GM18526 (cell line): ENCODE measurements around the gene SLC23A2.

Experiments
- POLR2A ChIP-seq: IDR thresholded peaks from 3 replicates; pipeline ENCODE4 v1.6.1; 2011; ENCODE audit not compliant: insufficient read length; ENCODE audit errors: extremely low read depth

SLC23A2 gene

DNA sequence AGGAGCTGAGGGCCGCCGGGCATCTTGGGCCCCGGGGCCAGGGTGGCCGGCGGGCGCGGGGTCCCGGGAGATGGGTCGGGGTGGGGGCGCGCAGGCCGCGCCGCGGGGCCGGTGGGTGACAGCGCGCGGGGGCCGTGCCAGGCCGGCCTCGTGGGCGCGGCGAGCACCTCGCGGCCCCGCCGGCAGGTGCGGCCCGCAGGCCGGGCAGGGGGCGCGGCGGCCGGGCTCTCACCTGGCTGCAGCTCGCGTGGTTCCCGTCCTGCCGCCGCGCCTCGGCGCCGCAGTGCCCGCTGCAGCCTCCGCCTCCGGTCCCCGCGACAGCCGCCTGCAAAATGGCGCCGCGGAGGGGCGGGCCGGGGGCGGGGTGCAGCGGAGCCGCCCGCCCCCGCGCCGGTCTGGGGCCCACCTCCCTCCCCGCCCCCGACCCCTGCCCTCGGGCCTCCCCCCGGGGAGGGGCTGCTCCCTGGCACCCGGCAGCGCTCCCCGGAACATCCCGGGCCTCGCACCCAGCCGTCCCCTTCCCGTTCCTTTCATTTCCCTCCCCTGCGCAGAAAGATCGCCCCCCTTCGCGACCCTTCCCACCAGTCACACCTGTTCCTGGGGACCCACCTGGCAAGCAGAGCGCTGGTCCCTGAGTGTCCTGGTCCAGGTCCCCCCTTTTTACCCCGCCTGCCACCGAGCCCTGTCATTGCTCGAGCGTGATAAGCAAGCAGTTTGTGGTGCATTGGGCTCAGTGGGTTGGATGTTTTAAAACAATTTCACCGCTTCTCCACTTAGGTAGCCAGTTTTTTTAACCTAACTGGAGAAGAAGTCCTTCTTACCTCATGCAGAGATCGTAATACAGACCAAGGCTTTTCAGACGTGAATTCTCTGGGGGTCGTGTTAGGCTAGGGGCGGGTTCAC lies at the start of gene SLC23A2:
Gene SLC23A2, minus strand, starts transcription at position 337 of the 903 bp plus-strand sequence. CDS start 68,948 bp downstream, outside the sequence.
- TF ChIP-seq POLR2A: no peak

DNA sequence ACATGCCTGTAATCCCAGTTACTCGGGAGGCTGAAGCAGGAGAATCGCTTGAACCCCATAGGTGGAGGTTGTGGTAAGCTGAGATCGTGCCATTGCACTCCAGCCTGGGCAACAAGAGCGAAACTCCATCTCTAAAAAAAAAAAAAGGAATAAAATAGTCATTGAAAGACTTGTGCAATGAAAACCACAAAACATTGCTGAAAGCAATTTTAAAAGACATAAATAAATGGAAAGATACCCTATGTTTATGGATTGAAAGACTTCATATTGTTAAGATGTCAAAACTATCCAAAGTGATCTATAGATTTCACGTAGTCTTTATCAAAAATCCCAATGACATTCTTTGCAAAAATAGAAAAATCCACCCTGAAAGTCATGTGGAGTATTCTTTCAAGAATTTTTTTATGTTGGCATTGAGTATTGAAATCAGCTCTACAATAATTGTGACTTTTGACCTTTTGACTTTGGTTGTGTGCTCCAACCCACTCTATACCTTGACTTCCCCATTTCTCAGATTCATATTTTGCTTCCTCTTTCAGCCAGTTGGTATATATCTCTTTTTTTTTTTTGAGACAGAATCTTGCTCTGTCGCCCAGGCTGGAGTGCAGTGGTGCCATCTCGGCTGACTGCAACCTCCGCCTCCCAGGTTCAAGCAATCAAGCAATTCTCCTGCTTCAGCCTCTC lies 45.5 kb upstream of the SLC23A2 start:
- no peak for TF ChIP-seq POLR2A

DNA sequence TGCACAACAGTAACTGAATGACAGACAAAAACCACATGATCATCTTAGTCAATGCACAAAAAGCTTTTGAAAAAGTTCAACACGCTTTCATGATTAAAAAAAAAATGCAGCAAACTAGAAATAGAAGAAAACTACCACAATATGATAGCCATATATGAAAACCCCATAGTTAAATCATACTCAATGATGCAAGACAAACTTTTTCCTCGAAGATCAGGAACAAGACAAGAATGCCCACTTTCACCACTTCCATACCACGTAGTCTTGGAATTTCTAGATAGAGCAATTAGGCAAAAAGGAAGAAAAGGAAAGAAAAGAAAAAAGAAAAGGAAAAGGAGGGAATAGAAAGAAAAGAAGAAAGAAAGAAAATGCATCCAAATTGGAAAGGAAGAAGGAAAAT lies 44.6 kb upstream of the SLC23A2 start:
- TF ChIP-seq POLR2A: no peak

DNA sequence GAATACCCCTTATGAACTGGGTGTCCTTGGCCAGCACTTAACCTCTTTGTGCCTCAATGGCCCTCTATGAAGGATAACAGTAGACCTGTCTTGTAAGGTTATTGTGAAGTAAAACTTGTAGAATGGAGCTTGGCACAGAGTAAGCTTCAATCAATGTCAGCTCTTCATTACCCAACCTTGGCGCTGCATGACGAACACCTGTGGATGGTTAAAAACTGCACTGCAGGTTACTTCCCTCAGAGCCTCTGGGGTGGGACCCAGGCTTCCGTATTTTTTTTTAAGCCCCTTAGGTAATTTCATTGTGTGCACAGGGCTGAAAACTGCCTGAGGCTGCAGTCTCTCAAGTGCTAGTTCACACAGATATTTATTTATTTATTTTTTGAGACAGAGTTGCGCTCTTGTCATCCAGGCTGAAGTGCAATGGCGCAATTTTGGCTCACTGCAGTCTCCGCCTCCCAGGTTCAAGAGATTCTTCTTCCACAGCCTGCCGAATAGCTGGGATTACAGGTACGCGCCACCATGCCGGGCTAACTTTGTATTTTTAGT lies 42.8 kb upstream of the SLC23A2 start:
- TF ChIP-seq POLR2A: no peak

DNA sequence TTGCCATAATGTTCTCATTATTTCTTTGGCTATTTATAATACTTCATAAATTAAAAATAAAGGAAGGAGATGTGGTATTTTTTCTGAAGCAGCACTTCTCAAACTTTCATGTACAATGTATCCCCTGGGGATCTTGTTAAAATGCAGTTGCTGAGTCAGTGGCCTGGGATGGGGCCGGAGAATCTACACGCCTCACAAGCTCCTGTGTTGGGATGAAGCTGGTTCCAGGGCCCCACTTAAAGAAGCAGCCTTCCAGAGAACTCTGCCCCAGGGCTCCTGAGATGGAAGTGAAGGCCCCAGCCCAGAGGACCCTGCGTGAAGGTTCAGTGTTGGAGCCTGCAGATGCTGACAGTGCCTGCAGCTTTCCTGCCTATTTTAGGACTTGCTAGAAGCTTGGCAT lies 40.1 kb upstream of the SLC23A2 start:
- no peak for TF ChIP-seq POLR2A

DNA sequence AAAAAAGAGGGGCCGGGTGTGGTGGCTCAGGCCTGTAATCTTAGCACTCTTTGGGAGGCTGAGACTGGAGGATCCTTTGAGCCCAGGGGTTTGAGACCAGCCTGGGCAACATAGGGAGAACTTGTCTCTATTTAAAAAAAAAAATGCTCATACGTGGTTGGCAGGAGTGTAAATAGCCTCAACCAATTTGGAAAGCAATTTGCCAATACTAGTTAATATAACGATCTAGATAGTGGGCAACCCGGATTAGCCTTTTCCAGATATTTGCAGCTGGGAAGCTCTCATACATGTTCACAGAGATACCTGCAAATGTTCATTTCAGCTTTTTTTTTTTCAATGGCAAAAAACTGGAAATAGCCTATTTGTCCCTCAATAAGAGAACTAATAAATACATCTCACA lies 39.0 kb upstream of the SLC23A2 start:
- no peak for TF ChIP-seq POLR2A

DNA sequence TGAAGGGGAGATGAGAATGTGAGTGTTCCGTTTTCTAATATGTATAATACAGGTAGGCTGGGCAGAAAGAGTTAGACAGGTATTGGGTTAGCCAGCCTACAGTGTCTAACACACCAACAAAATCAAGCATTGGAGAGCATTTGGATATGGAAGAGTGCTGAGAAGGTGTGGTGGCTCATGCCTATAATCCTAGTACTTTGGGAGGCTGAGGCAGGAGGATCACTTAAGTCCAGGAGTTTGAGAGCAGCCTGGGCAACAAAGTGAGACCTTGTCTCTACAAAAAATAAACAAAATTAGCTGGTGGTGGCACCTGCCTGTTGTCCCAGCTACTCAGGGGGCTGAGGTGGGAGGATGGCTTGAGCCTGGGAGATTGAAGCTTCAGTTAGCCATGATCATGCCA lies 38.6 kb upstream of the SLC23A2 start:
- no peak for TF ChIP-seq POLR2A

DNA sequence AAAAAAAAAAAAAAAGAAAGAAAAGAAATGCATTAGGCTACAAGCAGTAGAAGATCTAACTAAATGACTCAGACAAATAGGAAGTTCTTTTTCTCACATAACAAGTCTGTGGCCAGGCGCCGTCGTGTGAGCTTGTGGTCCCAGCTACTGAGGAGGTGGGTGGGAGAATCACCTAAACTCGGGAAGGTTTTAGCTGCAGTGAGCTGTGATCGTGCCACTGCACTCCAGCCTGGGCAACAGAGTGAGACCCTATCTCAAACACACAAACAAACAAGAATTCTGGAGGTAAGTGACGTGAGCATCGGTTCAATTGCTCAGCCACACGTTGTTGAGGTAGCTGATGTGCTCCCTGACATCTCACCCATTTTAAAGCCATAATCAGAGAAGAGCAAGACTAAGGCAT lies 37.9 kb upstream of the SLC23A2 start:
- no peak for TF ChIP-seq POLR2A

DNA sequence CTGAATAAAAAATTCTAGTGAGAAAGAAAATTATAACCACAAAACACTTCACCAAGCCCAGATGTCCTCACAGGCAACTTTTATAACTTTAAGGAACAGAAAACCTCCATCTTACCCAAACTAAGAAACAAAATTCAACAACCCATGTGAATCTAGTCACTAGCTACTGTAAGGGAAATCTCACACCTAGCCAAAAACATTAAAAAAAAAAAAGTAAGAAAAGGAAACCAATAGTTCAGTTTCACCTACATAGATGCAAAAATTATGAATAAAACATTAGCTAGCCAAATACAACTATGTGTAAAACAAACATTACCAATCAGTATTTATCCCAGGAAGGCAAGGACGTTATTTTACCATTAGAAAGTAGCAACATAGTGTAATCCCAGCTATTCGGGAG lies 35.5 kb upstream of the SLC23A2 start:
- TF ChIP-seq POLR2A: no peak

DNA sequence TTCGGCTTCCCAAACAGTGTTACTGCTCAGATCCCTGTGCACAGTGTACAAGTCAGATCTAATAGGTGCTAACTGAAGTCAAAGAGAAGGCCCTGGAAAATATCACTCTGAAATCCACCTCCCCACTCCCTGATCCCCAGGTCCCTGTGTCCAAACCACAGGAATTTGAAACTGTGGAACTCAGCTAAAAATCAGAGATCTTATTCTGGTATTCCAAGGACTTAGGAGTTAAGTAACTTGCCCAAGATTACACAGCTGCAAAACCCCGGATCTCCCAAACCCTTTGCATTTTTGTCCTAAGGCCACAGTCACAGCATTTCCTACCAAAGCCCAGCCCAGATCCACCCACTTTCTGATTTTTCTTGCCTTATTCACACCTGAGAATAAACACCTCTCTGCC lies 32.3 kb upstream of the SLC23A2 start:
- no peak for TF ChIP-seq POLR2A

DNA sequence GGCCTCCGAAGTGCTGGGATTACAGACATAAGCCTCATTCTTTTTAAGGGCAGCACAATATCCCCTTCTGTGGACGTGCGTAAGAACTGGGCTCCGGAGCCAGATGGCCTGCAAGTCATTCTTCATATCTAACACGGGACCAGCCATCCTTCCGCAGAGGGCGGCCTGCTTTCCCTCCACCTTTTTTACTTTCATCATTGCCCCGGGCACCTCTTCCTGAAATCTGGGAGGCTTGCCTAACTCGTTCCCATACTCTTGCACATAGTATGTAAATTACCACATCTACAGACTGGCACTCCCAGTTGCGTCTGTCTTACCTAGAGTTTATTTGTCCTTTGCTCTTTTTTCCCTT lies 29.9 kb upstream of the SLC23A2 start:
- TF ChIP-seq POLR2A: no peak

DNA sequence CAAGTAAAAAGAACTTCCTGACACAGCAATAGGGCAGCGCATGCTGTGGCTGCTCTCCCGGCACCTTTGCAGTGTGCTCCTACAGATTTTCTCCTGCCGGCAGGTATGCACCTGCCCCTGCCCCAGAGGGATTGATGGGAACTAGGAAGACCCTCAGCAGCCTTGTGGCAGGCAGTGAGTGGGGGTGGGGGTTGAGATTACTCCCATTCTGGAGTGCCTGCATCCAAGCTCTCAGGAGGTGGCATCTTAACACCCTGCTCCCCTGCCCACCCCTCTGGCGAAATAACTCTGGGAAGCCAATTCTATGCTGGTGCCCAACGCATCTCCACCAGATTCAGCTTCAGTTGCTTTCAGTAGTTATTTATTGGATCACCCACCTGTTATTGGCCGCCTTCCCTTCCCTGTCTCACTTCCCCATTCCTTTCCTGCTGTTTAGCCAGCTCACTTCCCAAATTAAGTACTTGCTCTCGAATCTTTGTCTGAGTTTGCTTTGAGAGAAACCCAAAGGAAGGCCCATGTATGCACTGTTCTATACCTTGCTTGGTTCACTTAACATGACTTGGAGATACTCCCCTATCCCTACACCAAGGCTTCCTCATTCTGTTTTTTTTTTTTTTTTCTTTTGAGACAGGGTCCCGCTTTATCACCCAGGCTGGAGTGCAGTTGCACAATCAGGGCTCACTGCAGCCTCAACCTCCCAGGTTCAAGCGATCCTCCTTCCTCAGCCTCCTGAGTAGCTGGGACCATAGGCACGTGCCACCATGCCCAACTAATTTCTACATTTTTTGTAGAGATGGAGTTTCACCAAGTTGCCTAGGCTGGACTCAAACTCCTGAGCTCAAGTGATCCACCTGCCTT lies 29.3 kb upstream of the SLC23A2 start:
- no peak for TF ChIP-seq POLR2A

DNA sequence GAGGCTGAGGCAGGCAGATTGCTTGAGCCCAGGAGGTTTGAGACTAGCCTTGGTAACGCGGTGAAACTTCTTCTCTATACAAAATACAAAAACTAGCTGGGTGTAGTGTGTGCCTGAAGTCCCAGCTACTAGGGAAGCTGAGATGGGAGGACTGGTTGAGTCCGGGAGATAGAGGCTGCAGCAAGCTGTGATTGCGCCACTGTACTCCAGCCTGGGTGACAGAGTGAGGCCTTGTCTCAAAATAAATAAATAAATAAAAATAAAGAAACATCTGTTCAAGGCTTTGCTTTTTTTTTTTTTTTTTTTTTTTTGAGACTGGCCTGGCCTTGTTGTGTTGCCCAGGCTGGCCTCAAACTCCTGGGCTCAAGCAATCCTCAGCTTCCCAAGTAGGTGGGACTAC lies 23.7 kb upstream of the SLC23A2 start:
- no peak for TF ChIP-seq POLR2A

DNA sequence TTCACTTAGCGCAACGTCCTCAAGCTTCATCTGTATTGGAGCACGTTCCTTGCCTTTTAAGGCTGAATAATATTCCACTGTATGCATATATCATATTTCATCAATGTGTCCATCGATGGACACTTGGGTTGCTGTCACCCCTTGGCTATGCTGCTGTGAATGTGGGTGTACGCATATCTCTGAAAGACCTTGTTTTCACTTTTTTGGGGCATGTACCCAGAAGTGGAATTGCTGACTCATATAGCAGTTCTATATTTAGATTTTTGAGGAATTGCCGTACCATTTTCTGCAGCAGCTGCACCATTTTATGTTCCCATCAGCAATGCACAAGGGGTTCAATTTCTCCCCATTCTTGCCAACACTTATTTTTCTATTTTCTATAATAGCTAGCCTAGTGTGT lies 22.8 kb upstream of the SLC23A2 start:
- TF ChIP-seq POLR2A: no peak

DNA sequence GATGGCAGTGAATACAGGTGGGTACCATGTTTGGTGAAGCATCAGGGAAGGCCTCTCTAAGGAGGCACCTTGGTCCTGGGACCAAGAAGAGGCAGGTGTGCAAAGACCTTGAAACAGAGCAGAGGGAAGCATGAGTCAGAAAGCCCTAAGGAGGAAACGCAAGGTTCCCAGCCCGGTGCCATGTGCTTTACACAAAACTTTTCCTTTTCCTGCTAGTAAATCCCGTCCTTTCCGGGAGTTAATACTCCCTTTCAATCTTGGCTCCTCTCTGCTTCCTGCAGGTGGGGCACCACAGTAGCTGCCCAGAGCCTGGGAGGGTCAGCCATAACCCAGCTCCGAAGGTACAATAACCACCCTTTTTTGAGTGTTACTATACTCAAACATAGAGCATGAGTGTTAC lies 19.4 kb upstream of the SLC23A2 start:
- no peak for TF ChIP-seq POLR2A
